HG03575 (cell line): Measurements from ENCODE around the gene ARPP21.

Source experiments
- ATAC-seq: cut with Tn5 transposase; IDR thresholded peaks from one replicate; pipeline ENCODE4 v1.9.1; 2021; ENCODE audit not compliant: unreplicated experiment, insufficient number of reproducible peaks, low FRiP score; ENCODE audit errors: extremely low read depth

ARPP21 gene

DNA sequence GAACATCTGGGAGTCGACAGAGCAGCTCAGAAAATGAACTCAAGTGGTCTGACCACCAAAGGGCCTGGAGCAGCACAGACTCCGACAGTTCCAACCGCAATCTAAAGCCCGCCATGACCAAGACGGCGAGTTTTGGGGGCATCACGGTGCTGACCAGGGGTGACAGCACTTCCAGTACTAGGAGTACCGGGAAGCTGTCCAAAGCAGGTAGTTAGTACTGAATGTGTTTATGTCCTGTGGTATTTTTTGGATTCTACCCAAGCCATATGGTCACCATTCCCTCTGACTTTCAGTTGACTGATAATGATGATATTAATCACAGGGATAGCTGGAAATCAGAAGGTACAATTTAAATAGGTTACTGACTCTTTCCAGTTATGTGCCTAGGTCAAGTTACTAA is 82.3 kb downstream of the ARPP21 start:
- ATAC-seq: no peak

DNA sequence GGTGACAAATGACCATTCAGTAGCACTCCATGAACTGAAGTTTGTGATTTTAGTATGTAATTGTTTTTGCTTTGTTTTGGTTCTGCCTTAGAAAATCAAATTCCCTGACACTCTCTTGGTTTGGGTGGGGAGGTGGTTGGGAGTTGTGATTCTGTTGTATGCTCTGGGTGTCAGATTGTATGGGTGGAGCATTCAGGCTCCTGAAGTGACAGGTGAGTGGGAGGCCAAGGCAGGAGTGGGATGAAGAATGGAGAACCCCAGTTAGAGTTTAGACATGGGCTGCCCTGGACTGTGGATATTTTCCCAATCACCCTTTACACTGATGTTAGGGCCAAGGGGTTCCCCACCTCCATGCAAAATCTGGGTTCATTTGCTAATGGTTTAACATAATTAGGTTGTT is 83.6 kb downstream of the ARPP21 start:
- no peak for ATAC-seq

DNA sequence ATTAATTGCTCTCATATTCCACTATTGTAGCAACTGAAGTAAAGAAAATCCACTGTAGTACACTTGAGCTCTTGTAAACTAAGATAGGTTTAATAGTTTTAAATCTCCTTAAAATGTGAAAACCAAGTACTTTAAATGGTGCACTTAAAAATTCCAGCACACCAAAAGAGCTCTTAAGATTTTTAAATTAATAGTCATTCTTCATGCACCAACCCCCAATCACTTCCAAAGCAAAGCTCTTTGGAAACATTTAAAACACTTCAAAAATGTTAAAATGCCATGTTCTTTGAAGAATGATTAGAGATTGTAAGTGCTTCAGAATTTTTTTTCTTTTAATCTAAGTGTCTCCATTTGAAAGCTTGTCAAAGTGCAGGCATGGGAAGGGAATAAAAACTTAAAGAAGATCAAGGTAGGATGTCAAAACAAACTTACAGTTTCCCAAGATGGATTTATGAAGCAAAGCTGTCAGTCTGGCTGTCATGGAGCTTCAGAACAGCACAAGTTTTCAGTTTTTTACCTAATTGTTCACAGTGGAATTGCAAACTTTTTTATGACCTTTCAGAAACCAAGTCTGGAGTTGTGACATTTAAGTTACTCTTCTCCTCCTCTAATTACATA is 84.3 kb downstream of the ARPP21 start:
- no peak for ATAC-seq

GRCh38 chr3:35724106-35724505 is 84.8 kb downstream of the ARPP21 start:
- ATAC-seq: no peak

GRCh38 chr3:35727179-35727578 is 87.9 kb downstream of the ARPP21 start:
- ATAC-seq: no peak

DNA sequence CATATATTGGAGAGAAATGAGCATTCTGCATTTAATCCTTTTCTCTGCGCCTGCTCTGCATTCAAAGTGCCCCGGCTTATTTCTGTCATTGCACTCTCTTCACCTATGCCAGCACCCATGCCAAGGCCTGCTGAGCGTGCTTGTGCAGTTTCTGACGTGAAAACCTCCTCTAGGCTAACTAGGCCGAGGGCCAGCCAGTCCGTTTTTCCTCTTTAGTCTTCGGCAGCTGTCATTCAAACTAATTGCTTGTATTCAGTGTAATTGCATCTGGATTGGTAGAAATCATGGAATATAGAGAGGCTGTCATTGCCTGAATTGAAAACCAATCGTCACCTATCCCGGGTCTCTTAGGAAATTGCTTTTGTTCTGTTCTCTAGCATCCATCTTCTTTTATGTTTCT is 94.0 kb downstream of the ARPP21 start:
- ATAC-seq: no peak

GRCh38 chr3:35733864-35734263 is 94.5 kb downstream of the ARPP21 start:
- no peak for ATAC-seq

DNA sequence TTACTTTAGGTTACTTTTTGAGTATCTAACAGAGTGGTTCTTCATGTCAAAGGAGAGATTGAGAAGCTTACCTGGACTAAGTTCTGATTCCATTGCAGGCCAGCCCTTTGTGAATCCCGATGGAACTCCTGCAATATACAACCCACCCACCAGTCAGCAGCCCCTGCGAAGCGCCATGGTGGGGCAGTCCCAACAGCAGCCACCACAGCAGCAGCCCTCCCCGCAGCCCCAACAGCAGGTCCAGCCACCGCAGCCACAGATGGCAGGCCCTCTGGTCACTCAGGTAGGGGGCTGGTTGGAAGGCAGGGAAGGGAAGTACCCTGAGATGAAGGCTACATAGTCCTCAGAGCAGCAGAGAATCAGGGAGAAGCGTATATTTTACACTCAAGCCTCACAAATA is 97.8 kb downstream of the ARPP21 start:
- ATAC-seq: no peak

GRCh38 chr3:35737527-35737926 is 98.2 kb downstream of the ARPP21 start:
- no peak for ATAC-seq

GRCh38 chr3:35737934-35738706 is 98.8 kb downstream of the ARPP21 start:
- ATAC-seq: no peak

DNA sequence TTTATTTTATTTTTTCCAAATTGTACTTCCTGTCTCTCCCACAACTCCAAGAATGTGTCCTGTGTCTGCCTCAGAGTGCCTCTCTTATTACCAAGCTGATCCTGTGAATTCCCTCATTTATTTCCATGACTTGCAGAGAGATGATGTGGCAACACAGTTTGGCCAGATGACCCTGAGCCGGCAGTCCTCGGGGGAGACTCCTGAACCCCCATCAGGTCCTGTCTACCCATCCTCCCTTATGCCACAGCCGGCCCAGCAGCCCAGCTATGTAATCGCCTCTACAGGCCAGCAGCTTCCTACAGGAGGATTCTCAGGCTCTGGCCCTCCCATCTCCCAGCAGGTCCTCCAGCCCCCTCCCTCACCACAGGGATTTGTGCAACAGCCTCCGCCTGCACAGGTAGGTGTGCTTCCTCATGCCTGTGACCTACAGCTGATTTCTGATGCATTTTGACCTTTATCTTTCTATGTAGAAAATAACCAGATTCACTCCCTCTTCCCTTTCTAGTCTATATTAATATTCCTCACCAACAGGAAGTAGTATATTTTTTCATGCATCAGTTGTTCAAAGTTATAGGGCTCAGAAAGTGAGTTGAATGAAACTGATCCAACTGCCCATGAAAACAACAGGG is 100.0 kb downstream of the ARPP21 start:
- ATAC-seq: no peak

DNA sequence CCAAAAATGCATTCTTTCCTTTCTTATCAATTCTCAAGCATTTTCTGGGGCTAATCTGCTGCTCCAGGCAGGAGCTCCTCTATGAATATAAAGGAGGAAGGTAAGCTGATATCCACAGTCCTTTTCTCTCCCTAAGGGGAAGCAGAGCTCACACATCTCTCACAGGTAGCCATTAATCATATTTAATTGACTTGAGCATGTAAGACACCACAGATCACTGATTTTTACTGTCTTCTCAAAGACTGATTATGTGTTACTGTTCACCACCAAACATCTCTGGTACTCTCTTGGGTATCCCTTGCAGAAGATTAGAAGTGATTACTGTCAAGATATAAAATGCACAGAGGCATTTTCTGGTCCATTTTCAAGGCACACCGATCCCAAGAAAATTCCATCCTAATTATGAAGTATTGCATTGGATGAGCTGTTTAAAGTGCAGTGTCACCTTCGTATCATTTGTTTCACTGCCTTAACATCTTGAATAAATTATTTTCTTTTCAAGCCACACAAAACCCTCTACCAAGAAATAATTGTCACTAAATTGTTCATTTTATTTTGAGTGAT is 100.7 kb downstream of the ARPP21 start:
- no peak for ATAC-seq

DNA sequence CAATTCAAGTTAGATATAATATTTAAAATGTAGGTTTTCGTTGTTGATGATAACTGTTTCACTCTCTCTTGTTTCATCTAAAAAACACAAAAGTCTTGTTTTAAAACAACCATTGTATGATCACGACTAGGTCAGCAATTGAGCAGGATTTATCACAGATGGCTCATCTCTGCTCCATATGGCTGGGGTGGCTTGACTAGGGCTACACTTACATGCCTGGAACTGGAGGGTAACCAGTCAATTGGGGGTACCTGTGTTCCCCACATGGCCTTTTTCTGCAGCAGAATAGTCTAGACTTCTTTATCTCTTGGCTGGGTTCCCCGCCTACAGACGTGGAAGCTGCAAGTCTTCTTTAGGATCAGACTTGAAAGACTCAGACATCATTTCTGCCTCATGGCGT is 103.9 kb downstream of the ARPP21 start:
- no peak for ATAC-seq

DNA sequence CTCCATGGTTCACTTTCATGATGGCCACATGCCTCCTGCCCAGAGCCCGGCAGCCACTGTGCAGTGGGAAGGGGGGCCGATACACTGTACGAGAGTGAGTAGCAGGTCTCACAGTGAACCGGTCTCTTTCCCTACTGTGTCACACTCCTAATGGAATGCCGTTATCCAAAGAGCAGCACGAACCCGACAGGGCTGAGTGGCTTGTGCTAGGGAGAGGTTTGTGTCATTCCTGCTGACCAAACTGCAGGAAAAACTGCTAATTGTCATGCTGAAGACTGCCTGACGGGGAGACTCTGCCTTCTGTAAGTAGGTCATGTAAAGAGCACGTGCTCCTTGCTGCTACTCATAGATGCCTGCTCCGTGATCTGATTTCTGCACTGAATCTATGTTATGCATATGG is 105.1 kb downstream of the ARPP21 start:
- no peak for ATAC-seq

GRCh38 chr3:35745351-35745750 is 106.0 kb downstream of the ARPP21 start:
- ATAC-seq: no peak

DNA sequence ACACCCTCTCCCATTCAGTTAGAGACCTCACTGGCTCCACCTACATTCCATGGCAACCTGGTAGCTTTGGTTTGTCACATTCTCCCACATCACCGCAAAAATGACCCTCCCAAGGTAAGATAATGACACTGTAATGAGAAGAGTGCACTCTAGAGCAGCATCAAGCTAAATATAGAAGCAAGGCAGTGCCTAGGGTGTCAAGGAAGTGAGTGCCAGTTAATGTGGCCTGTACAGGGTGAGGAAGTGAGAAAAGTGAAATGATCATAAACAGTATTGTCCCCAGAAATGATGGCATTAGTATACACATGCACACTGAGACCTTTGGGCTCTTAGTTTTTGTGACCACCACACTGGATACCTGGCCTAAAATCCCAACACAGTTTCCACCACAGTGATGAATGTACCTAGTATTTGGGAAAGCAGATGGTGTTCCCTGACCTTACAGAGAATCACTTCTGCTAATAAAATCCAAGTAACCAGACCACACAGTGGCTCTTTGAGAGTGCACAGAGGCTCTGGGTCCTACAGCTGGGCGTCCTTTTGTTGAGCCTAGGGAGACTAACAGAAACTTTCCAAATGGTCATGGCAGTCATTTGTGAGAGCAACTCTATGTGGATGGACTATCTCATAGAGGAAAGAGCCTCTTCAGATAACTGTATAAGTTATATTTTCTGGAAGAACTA is 106.6 kb downstream of the ARPP21 start:
- ATAC-seq: no peak

- ATAC-seq: no peak
These were observed 107.2 kb downstream of the ARPP21 start for GRCh38 chr3:35746492-35746891.

GRCh38 chr3:35748144-35748543 is 108.8 kb downstream of the ARPP21 start:
- no peak for ATAC-seq

- no peak for ATAC-seq
These were observed 111.9 kb downstream of the ARPP21 start for GRCh38 chr3:35751207-35751606.
